Neural cell (in vitro differentiated cells): ENCODE measurements around the gene PEX13.

ENCODE experiments used
- EP300 ChIP-seq: fragments of 450-650 bp; conservative IDR thresholded peaks from 2 replicates; pipeline ENCODE4 v1.6.1; 2014; ENCODE audit warnings: antibody characterized with exemption, mild to moderate bottlenecking, moderate library complexity; ENCODE audit not compliant: poor library complexity, severe bottlenecking
- EZH2 ChIP-seq: fragments of 200-600, 300-800 bp; shearing (Covaris generic), sonication (generic); IDR thresholded peaks from 2 replicates; pipeline ENCODE4 v1.6.1; 2014; ENCODE audit warnings: antibody characterized with exemption, low read length, borderline replicate concordance, mild to moderate bottlenecking; ENCODE audit not compliant: insufficient read depth, poor library complexity, severe bottlenecking
- POLR2AphosphoS5 ChIP-seq: IDR thresholded peaks from 2 replicates; pipeline ENCODE4 v1.6.1; 2012
- RAD21 ChIP-seq: fragments of 450-650 bp; conservative IDR thresholded peaks from 2 replicates; pipeline ENCODE4 v1.6.1; 2014; ENCODE audit warnings: antibody characterized with exemption, mild to moderate bottlenecking, moderate library complexity
- TF ChIP-seq, protein P1 (sequence below): fragments of 450-650 bp; IDR thresholded peaks from 2 replicates; pipeline ENCODE4 v1.5.1; 2014; ENCODE audit warnings: antibody characterized with exemption, mild to moderate bottlenecking, moderate library complexity; ENCODE audit not compliant: poor library complexity, severe bottlenecking
- TF ChIP-seq, protein P2 (sequence below): IDR thresholded peaks from 2 replicates; pipeline ENCODE4 v1.6.1; 2012; ENCODE audit warnings: borderline replicate concordance

DNA sequence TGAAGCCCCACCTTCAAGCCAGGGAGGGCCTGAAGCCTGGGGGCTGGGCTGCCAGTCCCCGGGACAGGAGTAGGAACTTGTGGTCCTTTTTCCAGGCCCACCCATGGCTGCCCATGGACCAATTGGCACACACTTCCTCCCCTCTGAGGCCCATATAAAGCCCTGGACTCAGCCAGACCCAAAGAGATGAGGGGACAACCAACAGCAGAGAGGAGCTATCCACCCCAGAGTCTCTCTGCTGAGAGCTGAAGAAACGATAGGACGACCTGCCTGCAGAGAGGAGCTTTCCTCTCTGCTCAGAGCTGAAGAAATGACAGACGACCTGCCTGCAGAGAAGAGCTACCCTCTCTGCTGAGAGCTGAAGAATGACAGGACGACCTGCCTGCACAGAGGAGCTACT is 43.8 kb upstream of the PEX13 start:
- TF ChIP-seq, protein P1, sequence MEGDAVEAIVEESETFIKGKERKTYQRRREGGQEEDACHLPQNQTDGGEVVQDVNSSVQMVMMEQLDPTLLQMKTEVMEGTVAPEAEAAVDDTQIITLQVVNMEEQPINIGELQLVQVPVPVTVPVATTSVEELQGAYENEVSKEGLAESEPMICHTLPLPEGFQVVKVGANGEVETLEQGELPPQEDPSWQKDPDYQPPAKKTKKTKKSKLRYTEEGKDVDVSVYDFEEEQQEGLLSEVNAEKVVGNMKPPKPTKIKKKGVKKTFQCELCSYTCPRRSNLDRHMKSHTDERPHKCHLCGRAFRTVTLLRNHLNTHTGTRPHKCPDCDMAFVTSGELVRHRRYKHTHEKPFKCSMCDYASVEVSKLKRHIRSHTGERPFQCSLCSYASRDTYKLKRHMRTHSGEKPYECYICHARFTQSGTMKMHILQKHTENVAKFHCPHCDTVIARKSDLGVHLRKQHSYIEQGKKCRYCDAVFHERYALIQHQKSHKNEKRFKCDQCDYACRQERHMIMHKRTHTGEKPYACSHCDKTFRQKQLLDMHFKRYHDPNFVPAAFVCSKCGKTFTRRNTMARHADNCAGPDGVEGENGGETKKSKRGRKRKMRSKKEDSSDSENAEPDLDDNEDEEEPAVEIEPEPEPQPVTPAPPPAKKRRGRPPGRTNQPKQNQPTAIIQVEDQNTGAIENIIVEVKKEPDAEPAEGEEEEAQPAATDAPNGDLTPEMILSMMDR: no peak
- TF ChIP-seq EZH2: no peak
- TF ChIP-seq, protein P2, sequence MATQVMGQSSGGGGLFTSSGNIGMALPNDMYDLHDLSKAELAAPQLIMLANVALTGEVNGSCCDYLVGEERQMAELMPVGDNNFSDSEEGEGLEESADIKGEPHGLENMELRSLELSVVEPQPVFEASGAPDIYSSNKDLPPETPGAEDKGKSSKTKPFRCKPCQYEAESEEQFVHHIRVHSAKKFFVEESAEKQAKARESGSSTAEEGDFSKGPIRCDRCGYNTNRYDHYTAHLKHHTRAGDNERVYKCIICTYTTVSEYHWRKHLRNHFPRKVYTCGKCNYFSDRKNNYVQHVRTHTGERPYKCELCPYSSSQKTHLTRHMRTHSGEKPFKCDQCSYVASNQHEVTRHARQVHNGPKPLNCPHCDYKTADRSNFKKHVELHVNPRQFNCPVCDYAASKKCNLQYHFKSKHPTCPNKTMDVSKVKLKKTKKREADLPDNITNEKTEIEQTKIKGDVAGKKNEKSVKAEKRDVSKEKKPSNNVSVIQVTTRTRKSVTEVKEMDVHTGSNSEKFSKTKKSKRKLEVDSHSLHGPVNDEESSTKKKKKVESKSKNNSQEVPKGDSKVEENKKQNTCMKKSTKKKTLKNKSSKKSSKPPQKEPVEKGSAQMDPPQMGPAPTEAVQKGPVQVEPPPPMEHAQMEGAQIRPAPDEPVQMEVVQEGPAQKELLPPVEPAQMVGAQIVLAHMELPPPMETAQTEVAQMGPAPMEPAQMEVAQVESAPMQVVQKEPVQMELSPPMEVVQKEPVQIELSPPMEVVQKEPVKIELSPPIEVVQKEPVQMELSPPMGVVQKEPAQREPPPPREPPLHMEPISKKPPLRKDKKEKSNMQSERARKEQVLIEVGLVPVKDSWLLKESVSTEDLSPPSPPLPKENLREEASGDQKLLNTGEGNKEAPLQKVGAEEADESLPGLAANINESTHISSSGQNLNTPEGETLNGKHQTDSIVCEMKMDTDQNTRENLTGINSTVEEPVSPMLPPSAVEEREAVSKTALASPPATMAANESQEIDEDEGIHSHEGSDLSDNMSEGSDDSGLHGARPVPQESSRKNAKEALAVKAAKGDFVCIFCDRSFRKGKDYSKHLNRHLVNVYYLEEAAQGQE: no peak
- TF ChIP-seq EP300: no peak
- no peak for TF ChIP-seq RAD21
- no peak for TF ChIP-seq POLR2AphosphoS5
